Measurements from ENCODE around the gene GBGT1.
A peak's percentile ranks its signal among the peaks of the same experiment; 100 is the strongest.

The GBGT1 gene

GRCh38 chr9:133142684-133143622, 20.8 kb downstream of the GBGT1 start:
- DNase-seq, result no peak

GRCh38 chr9:133141833-133142595, 21.7 kb downstream of the GBGT1 start:
- peak; percentile 67 to 77 for DNase-seq

DNA sequence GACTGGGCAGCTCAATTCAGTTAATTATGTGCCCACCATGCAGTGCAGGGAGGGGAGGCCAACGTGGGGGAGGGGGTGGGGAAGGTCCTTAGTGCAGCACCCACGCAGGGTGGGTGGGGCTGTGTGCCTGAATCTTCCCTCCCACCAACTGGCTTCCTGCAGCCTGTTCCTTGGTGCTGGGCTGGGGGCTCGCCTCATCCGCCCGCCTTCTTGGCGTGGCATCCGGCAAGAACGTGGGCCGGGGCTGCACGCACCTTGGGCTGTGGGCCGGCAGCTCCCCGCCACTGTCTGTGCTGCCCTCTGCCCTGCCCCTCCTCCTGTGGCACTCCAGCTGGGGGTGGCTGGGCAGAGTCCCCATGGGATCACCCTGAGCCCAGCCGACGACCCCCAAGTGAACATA, 23.1 kb downstream of the GBGT1 start:
- no peak for DNase-seq

DNA sequence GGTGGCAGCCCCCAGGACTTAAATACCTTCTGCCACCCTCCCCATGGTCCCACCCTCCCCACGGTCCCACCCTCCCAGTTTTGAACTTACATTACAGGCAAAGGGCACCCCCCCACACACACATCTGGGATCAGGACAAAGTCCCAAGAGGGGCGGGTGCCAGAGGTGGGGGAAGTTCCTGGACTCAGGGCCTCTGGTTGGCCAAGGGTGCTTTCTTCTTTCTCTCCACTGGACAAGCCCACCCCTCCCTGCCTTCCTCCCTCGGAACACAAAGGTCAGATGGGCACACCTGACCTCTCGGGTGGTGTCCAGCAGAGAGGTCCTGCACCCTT, 23.6 kb downstream of the GBGT1 start:
- DNase-seq, result peak in 1 of 2 donors; percentile 68

GRCh38 chr9:133139246-133140173, 24.2 kb downstream of the GBGT1 start:
- DNase-seq, result peak; percentile 64 to 91

- peak in 1 of 2 donors; percentile 86 for DNase-seq
Measured at GRCh38 chr9:133137451-133138231, 26.1 kb downstream of the GBGT1 start.

- no peak for DNase-seq
Measured at GRCh38 chr9:133135146-133135745, 28.5 kb downstream of the GBGT1 start.

DNA sequence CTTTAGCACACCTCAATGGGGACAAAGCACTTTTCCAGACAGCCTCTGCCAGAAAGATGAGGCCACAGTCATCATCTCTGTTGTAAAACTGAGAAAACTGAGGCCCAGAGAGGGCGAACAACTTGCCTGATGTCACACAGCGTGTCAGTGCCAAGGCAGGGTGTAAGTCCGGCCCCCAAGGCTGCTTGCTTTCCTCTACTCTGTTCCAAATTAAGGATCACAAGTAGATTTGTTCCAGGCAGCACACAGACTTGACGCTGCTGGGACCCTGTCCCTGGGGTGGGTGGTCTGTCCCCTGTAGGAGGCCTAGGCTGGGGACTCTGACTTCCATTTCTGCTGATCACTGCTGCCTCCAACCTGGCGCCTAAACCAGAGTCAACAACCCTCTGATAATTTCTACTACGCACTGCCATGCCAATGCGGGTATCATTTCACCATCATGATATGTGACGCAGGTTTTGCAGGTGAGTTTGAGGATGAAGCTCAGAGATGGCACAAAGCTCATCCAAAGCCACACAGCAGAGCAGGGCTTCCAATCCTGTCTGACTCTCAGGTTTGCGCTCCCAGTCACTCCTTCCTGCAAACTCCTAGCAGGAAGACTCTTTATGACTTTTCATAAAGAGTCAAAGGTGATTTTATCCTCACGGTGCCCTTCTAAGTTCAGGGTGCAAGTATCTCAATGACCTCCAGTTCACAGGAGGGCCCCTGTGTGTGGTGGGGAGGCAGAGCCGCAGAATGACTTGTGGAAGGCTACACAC, 29.1 kb downstream of the GBGT1 start:
- no peak for DNase-seq

DNA sequence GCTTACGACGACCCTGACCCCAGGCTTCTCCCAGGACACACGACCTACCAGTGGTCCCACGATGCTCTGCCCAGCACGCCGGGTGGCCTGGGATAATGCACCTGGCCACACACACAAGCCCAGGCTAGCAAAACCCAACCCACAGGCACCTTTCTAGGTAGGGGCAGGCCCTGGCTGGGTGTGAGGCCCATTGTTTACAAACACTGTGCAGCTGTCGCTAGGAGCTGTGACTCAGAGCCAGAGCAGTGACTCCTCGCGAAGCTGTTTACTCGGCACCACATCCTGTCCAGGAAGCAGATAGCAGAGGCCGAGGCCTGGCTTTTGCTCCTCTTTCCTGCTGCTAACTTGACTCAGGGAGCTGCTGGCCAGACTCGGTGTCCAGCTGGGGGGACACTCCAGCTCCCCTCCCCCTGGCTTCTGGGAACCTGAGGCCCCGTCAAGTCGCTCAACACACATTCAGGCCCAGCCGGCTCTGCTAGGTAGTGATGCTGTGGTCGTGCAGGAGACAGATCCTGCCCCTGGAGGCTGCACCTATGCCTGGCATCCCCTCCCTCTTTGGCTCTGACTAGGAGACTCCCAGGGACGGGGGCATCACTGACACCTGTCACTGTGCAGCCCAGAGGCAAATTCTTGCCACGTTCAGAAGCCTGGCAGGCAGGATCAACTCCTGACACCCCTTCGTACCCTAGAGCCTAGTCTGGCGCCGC, 29.9 kb downstream of the GBGT1 start:
- peak; percentile 68 to 72 for DNase-seq

DNA sequence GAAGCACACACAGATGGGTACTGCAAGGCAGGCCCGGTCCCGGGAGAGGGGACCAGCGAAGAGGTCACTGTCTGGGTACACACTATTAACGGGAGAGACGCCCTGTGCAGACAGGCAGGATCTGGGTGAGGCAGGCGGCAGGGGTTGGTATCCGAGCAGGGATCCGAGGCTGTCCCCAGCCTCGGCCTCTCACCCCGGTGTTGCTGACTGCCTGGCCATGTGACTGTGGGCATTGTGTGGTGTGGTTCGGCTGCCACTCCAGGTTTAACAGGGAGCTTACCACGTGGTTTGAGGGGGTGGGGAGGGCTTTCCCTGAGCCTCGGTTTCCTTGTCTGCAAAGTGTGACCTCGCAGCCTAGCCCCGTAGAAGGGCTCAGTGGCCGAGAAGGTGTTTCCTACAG, 31.5 kb downstream of the GBGT1 start:
- DNase-seq, result no peak

GRCh38 chr9:133131506-133131905, 32.2 kb downstream of the GBGT1 start:
- DNase-seq, result no peak

GRCh38 chr9:133130685-133131244, 32.9 kb downstream of the GBGT1 start:
- no peak for DNase-seq

GRCh38 chr9:133129001-133129795, 34.5 kb downstream of the GBGT1 start:
- DNase-seq, result no peak

DNA sequence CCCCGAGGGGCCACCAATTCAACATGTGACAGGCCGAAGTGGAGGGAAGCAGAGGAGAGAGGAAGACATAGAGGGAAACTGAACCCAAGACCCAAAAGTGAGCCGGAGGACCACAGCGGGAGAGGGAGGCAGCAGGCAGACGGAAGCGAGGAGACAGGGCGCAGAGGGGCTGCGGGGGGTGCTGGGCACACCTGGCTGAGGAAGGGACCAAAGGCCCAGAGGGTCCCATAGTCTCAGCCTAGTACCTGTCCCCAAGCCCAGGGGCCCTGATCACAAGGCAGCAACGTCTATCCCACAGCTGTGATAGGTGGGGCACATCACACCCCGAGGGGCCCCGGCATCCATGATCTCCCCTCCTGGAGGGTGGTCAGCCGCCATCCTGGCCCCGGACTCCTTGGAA, 35.6 kb downstream of the GBGT1 start:
- no peak for DNase-seq

DNA sequence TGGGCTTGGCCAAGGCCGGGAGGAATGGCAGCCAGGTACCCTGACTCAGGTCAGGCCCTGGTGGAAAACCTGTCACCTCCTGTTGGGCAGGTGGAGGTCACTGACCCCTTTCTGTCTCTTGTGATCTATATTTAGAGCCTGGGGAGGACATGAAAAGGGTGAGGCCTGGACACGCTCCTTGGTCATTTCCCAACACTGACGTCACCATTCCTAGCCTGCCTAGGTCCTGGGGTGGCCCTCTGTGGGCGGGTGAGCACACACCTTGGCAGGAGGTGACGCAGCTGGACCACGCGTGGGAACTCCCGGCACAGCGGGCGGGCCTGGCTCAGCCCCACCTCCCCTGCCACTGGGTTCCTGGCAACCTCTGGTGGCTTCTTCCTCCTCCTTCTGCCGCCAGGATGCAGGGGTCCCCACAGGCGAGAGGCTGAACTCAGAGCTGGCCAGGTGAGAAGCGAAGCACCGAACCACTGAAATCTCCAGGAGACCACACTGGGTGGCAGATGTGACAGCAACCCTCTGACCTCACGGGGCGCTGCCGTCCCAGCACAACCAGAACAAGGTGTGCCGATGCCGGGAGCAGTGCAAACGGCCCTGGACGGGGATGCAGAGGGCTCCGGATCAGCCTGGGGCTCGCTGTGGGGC, 36.3 kb downstream of the GBGT1 start:
- DNase-seq, result no peak

DNA sequence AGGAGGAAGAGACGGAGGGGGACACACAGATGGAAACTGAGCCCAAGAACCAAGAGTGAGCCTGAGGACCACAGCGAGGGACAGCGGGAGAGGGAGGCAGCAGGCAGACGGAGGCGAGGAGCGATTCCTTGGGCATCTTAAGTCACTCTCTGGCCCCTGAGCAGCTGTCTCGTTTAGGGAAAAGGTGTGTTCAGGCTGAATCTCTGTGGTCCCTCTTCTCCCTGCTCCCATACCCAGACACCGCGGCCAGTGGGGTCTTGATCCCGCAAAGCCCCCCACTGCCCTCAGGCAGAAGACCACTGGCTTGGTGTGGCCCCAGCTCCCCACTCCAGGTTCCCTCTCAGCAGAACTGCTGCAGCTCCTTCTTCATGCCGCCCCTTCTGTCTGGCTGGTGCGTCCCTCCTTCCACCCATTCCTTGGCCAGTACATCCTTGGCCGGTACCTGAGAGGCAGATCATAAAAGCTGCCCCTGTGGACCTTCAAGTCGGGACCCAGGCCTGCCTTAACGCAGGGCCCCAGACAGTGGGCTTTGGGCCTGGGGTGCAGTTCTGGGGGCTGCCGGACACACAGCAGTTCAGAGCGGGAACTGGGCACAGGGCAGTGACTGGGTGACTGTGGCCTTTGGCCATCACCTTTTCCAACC, 36.9 kb downstream of the GBGT1 start:
- no peak for DNase-seq

GRCh38 chr9:133125941-133126696, 37.6 kb downstream of the GBGT1 start:
- peak; percentile 63 to 66 for DNase-seq
